GM19452 (cell line): ENCODE data around the gene ACACA.

Experiments used
- ATAC-seq: cut with Tn5 transposase; IDR thresholded peaks from one replicate; pipeline ENCODE4 v1.9.1; 2021; ENCODE audit not compliant: unreplicated experiment

Gene ACACA

GRCh38 chr17:37048811-37049210 is 357.8 kb downstream of the ACACA start:
- ATAC-seq: no peak

- no peak for ATAC-seq
Measured at GRCh38 chr17:37047631-37048104, 359.0 kb downstream of the ACACA start.

DNA sequence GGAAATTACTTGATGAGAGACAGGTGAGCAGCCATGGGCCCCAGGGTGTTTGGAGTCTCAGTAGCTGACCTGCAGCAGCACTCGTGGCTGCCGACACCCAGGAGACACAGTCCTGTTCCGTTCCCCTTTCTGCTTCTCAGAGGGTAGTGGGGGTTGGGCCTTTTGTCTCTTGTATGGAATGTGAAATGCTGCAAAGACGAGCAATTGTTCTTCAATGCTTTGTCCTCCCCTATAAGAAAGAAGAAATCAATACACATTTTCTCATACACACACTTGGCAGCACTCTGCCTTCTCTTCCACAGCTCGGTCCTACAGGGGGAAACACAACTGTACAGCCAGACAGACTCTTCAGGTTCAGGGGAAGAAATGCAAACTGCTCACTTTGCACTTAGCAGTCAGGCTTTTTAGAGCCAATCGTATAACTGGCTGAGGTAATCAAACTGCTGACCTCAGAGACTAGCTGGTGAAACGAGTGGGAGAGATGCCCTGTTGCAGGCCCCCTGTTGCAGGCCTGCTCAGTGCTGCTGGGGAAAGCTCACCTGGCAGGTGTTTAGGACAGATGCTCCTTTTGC is 361.2 kb downstream of the ACACA start:
- ATAC-seq: no peak

- ATAC-seq: no peak
Measured at GRCh38 chr17:37043201-37043600, 363.4 kb downstream of the ACACA start.

DNA sequence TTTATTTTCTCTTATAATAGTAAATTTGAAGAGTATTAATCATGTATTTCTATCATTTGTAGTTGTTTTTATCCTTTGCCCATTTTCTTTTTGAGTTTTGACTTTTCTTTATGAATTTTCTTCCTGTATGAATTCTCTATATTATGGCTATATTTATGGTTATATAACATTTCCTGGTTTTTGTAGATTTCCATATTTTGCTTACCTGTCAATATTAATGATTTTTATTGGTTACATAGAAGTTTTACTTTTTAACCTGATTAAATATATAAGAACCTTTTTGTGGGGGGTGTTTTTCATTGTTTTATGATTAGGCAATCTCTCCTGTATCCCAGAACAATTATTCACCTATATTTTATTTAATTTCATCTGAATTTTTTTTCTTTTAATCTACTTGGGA is 364.7 kb downstream of the ACACA start:
- no peak for ATAC-seq

DNA sequence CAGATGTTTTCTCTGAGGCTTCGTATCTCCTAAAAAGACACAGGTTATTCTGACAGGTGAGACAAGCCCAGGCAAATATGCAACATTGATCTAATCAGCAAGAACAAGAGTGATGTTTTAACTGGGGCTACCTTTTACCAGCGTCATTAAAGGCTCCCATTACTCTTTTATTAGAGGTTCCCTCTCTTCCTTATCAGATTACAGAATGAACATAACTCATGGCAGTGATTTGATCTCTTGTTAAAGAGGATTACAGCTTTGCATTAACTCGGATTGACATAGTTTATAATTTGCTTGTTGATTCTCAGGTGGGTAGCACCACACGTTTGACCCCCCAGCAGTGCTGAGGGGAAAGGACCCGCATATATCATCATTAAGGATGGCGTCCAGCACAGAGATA is 367.4 kb downstream of the ACACA start:
- no peak for ATAC-seq

DNA sequence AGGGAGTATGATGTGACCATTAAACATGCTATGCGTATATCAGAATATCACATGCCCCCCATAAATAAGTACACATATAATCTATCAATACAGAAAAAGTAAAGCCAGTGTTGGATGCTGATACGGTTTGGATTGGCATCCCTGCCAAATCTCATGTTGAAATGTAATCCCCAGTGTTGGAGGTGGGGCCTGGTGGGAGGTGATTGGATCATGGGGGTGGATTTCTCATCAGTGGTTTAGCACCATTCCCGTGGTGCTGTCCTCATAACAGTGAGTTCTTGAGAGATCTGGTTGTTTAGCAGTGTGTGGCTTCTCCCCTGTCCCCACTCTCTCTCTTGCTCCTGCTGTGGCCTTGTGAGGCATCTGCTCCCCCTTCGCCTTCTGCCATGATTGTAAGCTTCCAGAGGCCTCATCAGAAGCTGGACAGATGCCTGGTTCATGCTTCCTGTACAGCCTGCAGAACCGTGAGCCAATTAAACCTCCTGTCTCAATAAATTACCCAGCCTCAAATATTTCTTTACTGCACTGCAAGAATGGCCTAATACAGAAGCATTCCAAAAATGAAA is 369.0 kb downstream of the ACACA start:
- no peak for ATAC-seq
